ENCODE data around the gene PRKG1. TPM values are rescaled to one million over a fixed set of nuclear protein-coding genes. Genes with fewer than 3 reads are reported as not detected.

Gene PRKG1
- total and polyA plus RNA-seq, 2 of the 4 experiments (the other 2 are of a cell fraction) = 3.5 to 18.3 TPM

- POLR2A ChIA-PET (ENCODE audit: unreplicated experiment) = no interaction called here
- Histone ChIP-seq H4K20me1 (ENCODE audit: insufficient read depth, low read length) (no peaks in the 10 kb centered on the region; the same call in 1 of the 2 replicates), H3K4me3 (ENCODE audit: insufficient read depth, low read depth, low read length) (no peak overlapping the region), H2AK5ac (ENCODE audit: low read depth, low read length) (no peak overlapping the region), H2BK5ac (ENCODE audit: low read depth, low read length, poor library complexity, severe bottlenecking) (no peak overlapping the region), H4K91ac (ENCODE audit: insufficient read depth, low read depth, low read length) (no peak overlapping the region), H2BK20ac (ENCODE audit: low read depth, low read length) (no peak overlapping the region), H3K56ac (ENCODE audit: extremely low read depth, insufficient read depth, low read length) (no peak overlapping the region), H3K9me1 (ENCODE audit: insufficient read depth, low read length) (no peaks in the 10 kb centered on the region), H3K79me1 (ENCODE audit: low read depth in 1 of 2, low read length in 2 of 2) (peaks cover 6 to 19% of the 10 kb centered on the region in 2 experiments; a peak in 3 of 4 replicates), H3K27ac (ENCODE audit: insufficient read depth, low read length) (no peak overlapping the region), H3K9me3 (ENCODE audit: control insufficient read depth, insufficient read depth, low read length) (no peaks in the 10 kb centered on the region), H3K18ac (ENCODE audit: low read depth, low read length) (no peak overlapping the region), H2AK9ac (replicated peaks; ENCODE audit: low read depth, low read length, poor library complexity) (no peak overlapping the region), H2BK120ac (ENCODE audit: low read depth, low read length) (no peak overlapping the region), H3K36me3 (ENCODE audit: control insufficient read depth, insufficient read depth, low read length) (no peaks in the 10 kb centered on the region), H3K23ac (ENCODE audit: low read depth, low read length) (no peak overlapping the region), H2BK15ac (ENCODE audit: low read depth, low read length) (no peak overlapping the region), H3K4me1 (ENCODE audit: control insufficient read depth, insufficient read depth, low read length) (0 out of 2 replicates have a peak, but pooled peaks cover 2% of the 10 kb centered on the region), H3K27me3 (ENCODE audit: control insufficient read depth, insufficient read depth, low read length) (no peaks in the 10 kb centered on the region), H3K4ac (ENCODE audit: low read depth, low read length) (no peak overlapping the region), H3K4me2 (ENCODE audit: low read depth, low read length) (no peak overlapping the region), H2AFZ (replicated peaks; ENCODE audit: low read length, poor library complexity) (no peak overlapping the region), H4K5ac (ENCODE audit: low read depth, low read length) (no peak overlapping the region), H4K8ac (ENCODE audit: low read depth in 2 of 2, low read length in 2 of 2) (no peak overlapping the region), H3K9ac (ENCODE audit: low read depth, low read length) (no peak overlapping the region), H3K14ac (replicated peaks; ENCODE audit: low read depth, low read length) (no peak overlapping the region)
- CTCF ChIA-PET = no interaction called here
- in situ Hi-C loops (cut with MboI; ENCODE audit: low sequenced_read_pairs) (no loop called here), dilution Hi-C loops (cut with HindIII; ENCODE audit: low sequenced_read_pairs, unreplicated experiment) (no loop called here), intact Hi-C loops (cut with micrococcal nuclease) (no loop called here)
- ATAC-seq (ENCODE audit: low read depth) = no peak
- DNase-seq = no peak
- no TSS peak for BruUV-seq (replicated peaks)
- TF ChIP-seq POLR2A (IDR thresholded peaks at IDR 0.05; ENCODE audit: low read depth, low read length) = no peak
- TF ChIP-seq MAFK (IDR thresholded peaks at IDR 0.05; ENCODE audit: low read depth, low read length) = no peak
- TF ChIP-seq FOS (IDR thresholded peaks at IDR 0.05; ENCODE audit: low read depth, low read length) = no peak
Observed at GRCh38 chr10:51183783-51184182, 109.5 kb downstream of the PRKG1 start.
